OCI-LY7 (cell line): Measurements from ENCODE around the gene HGFAC.

Experiments
- EZH2phosphoT487 ChIP-seq: fragments of 200-600 bp; sonication (generic); IDR thresholded peaks from 2 replicates; pipeline ENCODE4 v1.6.1; 2018; ENCODE audit warnings: low read depth, borderline replicate concordance, mild to moderate bottlenecking, mixed run types, antibody characterized with exemption, low read length, moderate library complexity, mixed read lengths
- TF ChIP-seq, protein P1 (sequence below): fragments of 200-600 bp; sonication (generic); conservative IDR thresholded peaks from 2 replicates; pipeline ENCODE4 v1.5.1; 2014; ENCODE audit warnings: mild to moderate bottlenecking, antibody characterized with exemption, low read length, moderate library complexity, mixed read lengths

DNA sequence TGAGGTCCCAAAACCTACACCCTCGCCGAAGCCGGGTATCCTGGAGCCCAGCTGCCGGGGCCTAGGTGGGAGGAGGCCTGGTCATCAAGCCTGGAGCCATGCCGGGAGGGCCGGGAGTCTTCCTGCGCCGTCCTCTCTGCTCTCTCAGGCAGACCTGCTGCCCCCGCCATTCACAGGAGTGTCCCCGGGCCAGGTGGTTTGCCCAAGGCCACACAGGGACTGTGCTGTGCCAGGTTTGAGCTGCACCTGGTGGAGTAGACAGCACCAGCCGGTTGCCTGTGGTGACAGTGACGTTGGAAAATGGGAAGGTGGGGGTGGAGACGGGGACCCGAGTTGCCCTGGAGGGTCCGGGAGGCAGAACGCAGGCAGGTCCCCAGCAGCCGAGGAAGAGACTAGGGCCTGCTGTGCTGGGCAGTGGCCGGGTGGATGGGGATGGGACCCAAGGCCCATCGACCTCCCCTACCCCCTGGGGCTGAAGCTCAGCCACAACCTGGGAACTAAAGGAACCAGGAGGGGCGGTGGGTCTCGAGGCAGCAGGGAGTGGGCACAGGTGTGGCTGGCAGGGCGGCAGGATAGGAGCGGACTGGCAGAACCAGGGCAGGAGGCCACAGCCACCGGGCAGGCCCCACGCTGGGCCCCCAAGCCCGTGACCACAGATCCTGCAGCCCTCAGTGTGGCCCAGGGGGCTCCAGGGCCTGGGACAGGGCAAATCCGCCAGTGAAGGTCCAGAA lies 30.8 kb downstream of the HGFAC start:
- TF ChIP-seq, protein P1, sequence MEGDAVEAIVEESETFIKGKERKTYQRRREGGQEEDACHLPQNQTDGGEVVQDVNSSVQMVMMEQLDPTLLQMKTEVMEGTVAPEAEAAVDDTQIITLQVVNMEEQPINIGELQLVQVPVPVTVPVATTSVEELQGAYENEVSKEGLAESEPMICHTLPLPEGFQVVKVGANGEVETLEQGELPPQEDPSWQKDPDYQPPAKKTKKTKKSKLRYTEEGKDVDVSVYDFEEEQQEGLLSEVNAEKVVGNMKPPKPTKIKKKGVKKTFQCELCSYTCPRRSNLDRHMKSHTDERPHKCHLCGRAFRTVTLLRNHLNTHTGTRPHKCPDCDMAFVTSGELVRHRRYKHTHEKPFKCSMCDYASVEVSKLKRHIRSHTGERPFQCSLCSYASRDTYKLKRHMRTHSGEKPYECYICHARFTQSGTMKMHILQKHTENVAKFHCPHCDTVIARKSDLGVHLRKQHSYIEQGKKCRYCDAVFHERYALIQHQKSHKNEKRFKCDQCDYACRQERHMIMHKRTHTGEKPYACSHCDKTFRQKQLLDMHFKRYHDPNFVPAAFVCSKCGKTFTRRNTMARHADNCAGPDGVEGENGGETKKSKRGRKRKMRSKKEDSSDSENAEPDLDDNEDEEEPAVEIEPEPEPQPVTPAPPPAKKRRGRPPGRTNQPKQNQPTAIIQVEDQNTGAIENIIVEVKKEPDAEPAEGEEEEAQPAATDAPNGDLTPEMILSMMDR, result no peak
- no peak for TF ChIP-seq EZH2phosphoT487
